ENCODE data around the gene KCNH2. TPM values are rescaled to one million over a fixed set of nuclear protein-coding genes. Genes with fewer than 3 reads are reported as not detected.

The KCNH2 gene
- total and polyA plus RNA-seq, 2 of the 13 experiments (the other 11 are each of a cell fraction or from before 2014, with no cell fraction given): 0.09 to 0.11 TPM

- ChIA-PET CTCF (ENCODE audit: low intra/inter-chr PET ratio, low total read pairs) (interaction anchor here (0.8 to 1.5 kb wide), 4 partner anchors 32 to 120 kb away, joined by 3 to 5 read pairs (median 4); no protein-coding TSS in a partner anchor), POLR2A (interaction anchor here (1.4 kb wide), 1 partner anchor 10 kb away, joined by 3 read pairs; the partner anchor contains the start of gene ABCB8)
- H3K79me2 ChIP-seq (ENCODE audit: insufficient read depth, low read length): no peaks in the 10 kb centered on the region
- H3K4me2 ChIP-seq (ENCODE audit: low read depth, low read length): peak overlapping the region; percentile 78
- FAIRE-seq (no peak), ATAC-seq (peak; percentile 88), DNase-seq (ENCODE audit: low spot score) (no peak)
- no peaks in the 10 kb centered on the region for H4K20me1 ChIP-seq (ENCODE audit: insufficient read depth, low read length)
- no peak overlapping the region for H2AFZ ChIP-seq (ENCODE audit: low read length)
- H3K9ac ChIP-seq (ENCODE audit: insufficient read depth, low read depth, low read length): no peak overlapping the region
- WGBS (ENCODE audit: low lambda C conversion rate): 15% methylated on average over 12 of the region's 34 CpGs
- in situ Hi-C loops (cut with HindIII; ENCODE audit: extremely low pct_ligation_motif_present, low pct_unique_long_range_greater_than_20kb): no loop called here
- H3K27me3 ChIP-seq (ENCODE audit: control insufficient read depth in 1 of 2, insufficient read depth in 2 of 2, low read length in 2 of 2): peaks cover 9 to 44% of the 10 kb centered on the region in 2 experiments
- peak overlapping the region; percentile 25 to 70 (median 26); a peak in 4 of 6 replicates for H3K4me3 ChIP-seq (replicated peaks in 1 of 3; ENCODE audit: insufficient read depth in 1 of 3, low read depth in 2 of 3, low read length in 3 of 3)
- no peaks in the 10 kb centered on the region; a peak in 1 of 5 replicates for H3K36me3 ChIP-seq (replicated peaks in 1 of 2; ENCODE audit: control insufficient read depth in 1 of 2, insufficient read depth in 2 of 2, low read length in 2 of 2)
- peaks cover 47% of the 10 kb centered on the region for H3K4me1 ChIP-seq (ENCODE audit: insufficient read depth, low read length)
- intact Hi-C loops (cut with micrococcal nuclease; ENCODE audit: unreplicated experiment): no loop called here
- H3K27ac ChIP-seq (ENCODE audit: extremely low read length, insufficient read depth, low read length): no peak overlapping the region
- H3K9me3 ChIP-seq (ENCODE audit: low read length): no peaks in the 10 kb centered on the region
- BruUV-seq (replicated peaks): no TSS peak
- TF ChIP-seq ZNF253 (CRISPR knock-in tag; IDR thresholded peaks at IDR 0.05; ENCODE audit: borderline replicate concordance): no peak
- no peak for TF ChIP-seq E2F5 (CRISPR knock-in tag; conservative IDR thresholded peaks at IDR 0.05)
- no peak; the same call in 1 of the 2 replicates for TF ChIP-seq MTF2 (CRISPR knock-in tag; IDR thresholded peaks at IDR 0.05; ENCODE audit: borderline replicate concordance)
- peak; percentile 67 for TF ChIP-seq ELF3 (CRISPR knock-in tag; IDR thresholded peaks at IDR 0.05)
- TF ChIP-seq NPAS2 (CRISPR knock-in tag; IDR thresholded peaks at IDR 0.05; ENCODE audit: borderline replicate concordance): no peak
- TF ChIP-seq ZNF260 (CRISPR knock-in tag; IDR thresholded peaks at IDR 0.05; ENCODE audit: borderline replicate concordance, low read depth): no peak
- no peak for TF ChIP-seq GATA4 (IDR thresholded peaks at IDR 0.05; ENCODE audit: borderline replicate concordance, low read depth)
- TF ChIP-seq BCLAF1 (IDR thresholded peaks at IDR 0.05): no peak
- TF ChIP-seq THYN1 (CRISPR knock-in tag; IDR thresholded peaks at IDR 0.05; ENCODE audit: borderline replicate concordance, low read depth): no peak
- TF ChIP-seq SRF (IDR thresholded peaks at IDR 0.05; ENCODE audit: low read depth, low read length): no peak
- TF ChIP-seq SIN3A (IDR thresholded peaks at IDR 0.05; ENCODE audit: borderline replicate concordance, low read depth, low read length): no peak
- peak; percentile 50 for TF ChIP-seq MED8 (CRISPR knock-in tag; IDR thresholded peaks at IDR 0.05; ENCODE audit: insufficient replicate concordance)
- TF ChIP-seq SAP130 (CRISPR knock-in tag; IDR thresholded peaks at IDR 0.05; ENCODE audit: low read depth): peak; percentile 55; the same call in 1 of the 2 replicates
- no peak for TF ChIP-seq ZNF503 (CRISPR knock-in tag; IDR thresholded peaks at IDR 0.05)
- TF ChIP-seq ZNF225 (CRISPR knock-in tag; IDR thresholded peaks at IDR 0.05): no peak
- no peak for TF ChIP-seq ZNF879 (CRISPR knock-in tag; IDR thresholded peaks at IDR 0.05)
- TF ChIP-seq ELF4 (CRISPR knock-in tag; IDR thresholded peaks at IDR 0.05; ENCODE audit: borderline replicate concordance): no peak
- 0 out of 2 replicates have a peak, but pooled peaks have one; percentile 46 for TF ChIP-seq ZGPAT (CRISPR knock-in tag; IDR thresholded peaks at IDR 0.05)
Measured at GRCh38 chr7:151017953-151018420, 39.9 kb upstream of the KCNH2 start.

Data from HepG2 (cell line).